Peyer's patch (tissue), 4 donors: Measurements from ENCODE around the gene SMAD5.

Source experiments
- CTCF ChIP-seq, 6 experiments: fragments of 450-650 bp in 4 of 6; fragments of 200-600 bp in 2 of 6; sonication (generic) in 1 of 6; IDR thresholded peaks; one replicate each; pipeline ENCODE4 v1.5.1; 2017 to 2019; ENCODE audit warnings: antibody characterized with exemption in 6 of 6, mild to moderate bottlenecking in 3 of 6, moderate library complexity in 1 of 6
- POLR2A ChIP-seq, 2 donors: fragments of 450-650 bp; IDR thresholded peaks; one replicate each; pipeline ENCODE4 v1.5.1; 2017; ENCODE audit warnings: antibody characterized with exemption in 2 of 2, mild to moderate bottlenecking in 2 of 2, moderate library complexity in 2 of 2

- TF ChIP-seq POLR2A (IDR thresholded peaks at IDR 0.05), result no peak
- TF ChIP-seq CTCF (IDR thresholded peaks at IDR 0.05), result no peak
Observed at GRCh38 chr5:136113606-136114005, 19.0 kb upstream of the SMAD5 start.
